HPDE6-E6E7 (cell line): ENCODE data around the gene IGSF23.
A peak's percentile ranks its signal among the peaks of the same experiment; 100 is the strongest.
"Not testable (repeated sequence)": the region's sequence is repeated elsewhere in the genome, so short reads cannot be mapped to it uniquely, and the experiment has no call there.

ENCODE experiments used
- DNase-seq: peaks from one replicate; pipeline ENCODE4 v3.0.0; 2011; ENCODE audit warnings: missing footprints; ENCODE audit errors: extremely low spot score

IGSF23 gene

GRCh38 chr19:44587963-44588770, 25.2 kb upstream of the IGSF23 start:
- DNase-seq: peak; percentile 76

GRCh38 chr19:44588771-44589112, 24.6 kb upstream of the IGSF23 start:
- no peak for DNase-seq

GRCh38 chr19:44590245-44591059, 22.9 kb upstream of the IGSF23 start:
- no peak for DNase-seq

- not testable (repeated sequence) for DNase-seq
Measured at GRCh38 chr19:44591340-44591993, 21.9 kb upstream of the IGSF23 start.

GRCh38 chr19:44592451-44592890, 20.9 kb upstream of the IGSF23 start:
- DNase-seq: no peak

GRCh38 chr19:44593294-44593693, 20.1 kb upstream of the IGSF23 start:
- no peak for DNase-seq

GRCh38 chr19:44593866-44594266, 19.5 kb upstream of the IGSF23 start:
- not testable (repeated sequence) for DNase-seq

- no peak for DNase-seq
Measured at GRCh38 chr19:44596428-44597130, 16.8 kb upstream of the IGSF23 start.

- DNase-seq: no peak
Measured at GRCh38 chr19:44597131-44597491, 16.3 kb upstream of the IGSF23 start.

GRCh38 chr19:44598355-44598754, 15.0 kb upstream of the IGSF23 start:
- no peak for DNase-seq

GRCh38 chr19:44598880-44599279, 14.5 kb upstream of the IGSF23 start:
- no peak for DNase-seq

GRCh38 chr19:44600466-44600865, 12.9 kb upstream of the IGSF23 start:
- no peak for DNase-seq

GRCh38 chr19:44602081-44602480, 11.3 kb upstream of the IGSF23 start:
- DNase-seq: no peak

- DNase-seq: no peak
Measured at GRCh38 chr19:44603201-44603945, 10.0 kb upstream of the IGSF23 start.

GRCh38 chr19:44604241-44604640, 9.1 kb upstream of the IGSF23 start:
- DNase-seq: no peak

- no peak for DNase-seq
Measured at GRCh38 chr19:44605547-44605946, 7.8 kb upstream of the IGSF23 start.

- DNase-seq: no peak
Measured at GRCh38 chr19:44607049-44607448, 6.3 kb upstream of the IGSF23 start.

GRCh38 chr19:44607917-44608316, 5.4 kb upstream of the IGSF23 start:
- DNase-seq: no peak

GRCh38 chr19:44608391-44608821, 5.0 kb upstream of the IGSF23 start:
- no peak for DNase-seq

- no peak for DNase-seq
Measured at GRCh38 chr19:44609219-44609618, 4.1 kb upstream of the IGSF23 start.

- DNase-seq: not testable (repeated sequence)
Measured at GRCh38 chr19:44610497-44610896, 2.9 kb upstream of the IGSF23 start.
